Ovary (tissue), 3 donors: ENCODE measurements around the gene COPZ2.

ENCODE experiments used
- EP300 ChIP-seq: sonication (generic); formaldehyde crosslinking; IDR thresholded peaks from one replicate; pipeline ENCODE4 v1.6.1; 2017; ENCODE audit warnings: antibody characterized with exemption
- POLR2A ChIP-seq: fragments of 450-650 bp; IDR thresholded peaks from one replicate; pipeline ENCODE4 v1.6.1; 2017; ENCODE audit warnings: antibody characterized with exemption, mild to moderate bottlenecking, moderate library complexity
- TF ChIP-seq, protein P1 (sequence below), 3 donors: fragments of 450-650 bp in 2 of 3; fragments of 200-600 bp in 1 of 3; IDR thresholded peaks; one replicate each; pipeline versions ENCODE4 v1.5.1 to v1.8.0; 2016 to 2022; ENCODE audit warnings: antibody characterized with exemption in 3 of 3, mild to moderate bottlenecking in 1 of 3
- donor health status: DM: no; HTN: no; CAD: no.

DNA sequence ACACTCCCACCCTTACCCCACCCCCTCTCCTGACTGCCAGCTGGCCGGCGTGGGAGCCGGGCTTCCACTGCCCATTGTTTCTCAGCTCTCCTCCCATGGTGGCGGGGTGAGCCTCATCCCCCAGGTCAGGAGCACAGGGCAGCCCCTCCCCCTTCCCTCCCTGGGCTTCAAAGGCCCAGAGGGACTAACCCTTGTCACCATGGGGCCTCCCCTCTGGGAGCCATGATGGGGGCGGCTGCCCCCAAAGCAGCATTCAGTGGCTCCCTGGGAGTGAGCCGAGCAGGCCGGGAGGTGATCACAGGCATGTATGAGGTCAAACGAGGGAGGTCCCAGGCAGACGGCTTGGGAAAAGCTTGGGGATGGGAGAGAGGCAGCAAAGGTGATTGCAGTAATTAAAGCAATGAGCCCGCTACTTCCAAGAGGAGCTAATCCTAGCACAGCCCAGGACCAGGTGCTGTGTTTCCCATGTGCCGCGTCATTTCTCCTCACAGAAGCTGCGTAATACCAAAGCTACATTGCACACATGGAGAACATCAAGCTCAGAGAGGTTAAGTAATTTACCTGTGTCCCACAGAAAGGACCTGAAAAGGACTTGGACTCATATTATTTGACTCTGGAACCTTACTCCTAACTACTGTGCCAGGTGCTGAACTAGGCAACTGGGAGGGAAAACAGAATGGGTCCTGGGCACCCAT is 42.2 kb downstream of the COPZ2 start:
- TF ChIP-seq EP300 (no peak), POLR2A (no peak)
- TF ChIP-seq, protein P1, sequence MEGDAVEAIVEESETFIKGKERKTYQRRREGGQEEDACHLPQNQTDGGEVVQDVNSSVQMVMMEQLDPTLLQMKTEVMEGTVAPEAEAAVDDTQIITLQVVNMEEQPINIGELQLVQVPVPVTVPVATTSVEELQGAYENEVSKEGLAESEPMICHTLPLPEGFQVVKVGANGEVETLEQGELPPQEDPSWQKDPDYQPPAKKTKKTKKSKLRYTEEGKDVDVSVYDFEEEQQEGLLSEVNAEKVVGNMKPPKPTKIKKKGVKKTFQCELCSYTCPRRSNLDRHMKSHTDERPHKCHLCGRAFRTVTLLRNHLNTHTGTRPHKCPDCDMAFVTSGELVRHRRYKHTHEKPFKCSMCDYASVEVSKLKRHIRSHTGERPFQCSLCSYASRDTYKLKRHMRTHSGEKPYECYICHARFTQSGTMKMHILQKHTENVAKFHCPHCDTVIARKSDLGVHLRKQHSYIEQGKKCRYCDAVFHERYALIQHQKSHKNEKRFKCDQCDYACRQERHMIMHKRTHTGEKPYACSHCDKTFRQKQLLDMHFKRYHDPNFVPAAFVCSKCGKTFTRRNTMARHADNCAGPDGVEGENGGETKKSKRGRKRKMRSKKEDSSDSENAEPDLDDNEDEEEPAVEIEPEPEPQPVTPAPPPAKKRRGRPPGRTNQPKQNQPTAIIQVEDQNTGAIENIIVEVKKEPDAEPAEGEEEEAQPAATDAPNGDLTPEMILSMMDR (IDR thresholded peaks at IDR 0.05): no peak
